GM12874 (cell line): ENCODE measurements around the gene DST.

ENCODE experiments used
- TF ChIP-seq, protein P1 (sequence below): IDR thresholded peaks from 2 replicates; pipeline ENCODE4 v1.5.1; 2011; ENCODE audit warnings: low read depth, mild to moderate bottlenecking, control low read depth, low read length, moderate library complexity; ENCODE audit not compliant: insufficient read depth

Gene DST

DNA sequence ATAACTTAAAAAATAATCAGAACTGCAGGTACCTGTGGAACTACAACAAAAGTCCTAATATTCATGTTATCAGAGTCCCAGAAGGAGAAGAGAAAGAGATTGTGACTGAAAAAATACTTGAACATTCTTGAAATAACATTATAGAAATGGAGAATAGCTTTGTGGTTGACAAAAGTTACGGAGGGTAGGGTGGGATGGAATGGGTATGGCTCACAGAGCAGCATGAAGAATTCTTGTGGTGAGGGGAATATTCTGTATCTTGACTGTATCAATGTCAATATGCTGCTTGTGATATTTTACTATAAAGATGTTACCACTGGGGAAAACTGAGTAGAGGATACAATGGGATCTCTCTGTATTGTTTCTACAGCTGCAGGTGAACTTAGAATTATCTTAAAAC is 122.5 kb downstream of the DST start:
- TF ChIP-seq, protein P1, sequence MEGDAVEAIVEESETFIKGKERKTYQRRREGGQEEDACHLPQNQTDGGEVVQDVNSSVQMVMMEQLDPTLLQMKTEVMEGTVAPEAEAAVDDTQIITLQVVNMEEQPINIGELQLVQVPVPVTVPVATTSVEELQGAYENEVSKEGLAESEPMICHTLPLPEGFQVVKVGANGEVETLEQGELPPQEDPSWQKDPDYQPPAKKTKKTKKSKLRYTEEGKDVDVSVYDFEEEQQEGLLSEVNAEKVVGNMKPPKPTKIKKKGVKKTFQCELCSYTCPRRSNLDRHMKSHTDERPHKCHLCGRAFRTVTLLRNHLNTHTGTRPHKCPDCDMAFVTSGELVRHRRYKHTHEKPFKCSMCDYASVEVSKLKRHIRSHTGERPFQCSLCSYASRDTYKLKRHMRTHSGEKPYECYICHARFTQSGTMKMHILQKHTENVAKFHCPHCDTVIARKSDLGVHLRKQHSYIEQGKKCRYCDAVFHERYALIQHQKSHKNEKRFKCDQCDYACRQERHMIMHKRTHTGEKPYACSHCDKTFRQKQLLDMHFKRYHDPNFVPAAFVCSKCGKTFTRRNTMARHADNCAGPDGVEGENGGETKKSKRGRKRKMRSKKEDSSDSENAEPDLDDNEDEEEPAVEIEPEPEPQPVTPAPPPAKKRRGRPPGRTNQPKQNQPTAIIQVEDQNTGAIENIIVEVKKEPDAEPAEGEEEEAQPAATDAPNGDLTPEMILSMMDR, result no peak

GRCh38 chr6:56518995-56519767 is 123.5 kb downstream of the DST start:
- TF ChIP-seq, protein P1, result no peak

GRCh38 chr6:56517155-56517745 is 125.4 kb downstream of the DST start:
- TF ChIP-seq, protein P1, result no peak

DNA sequence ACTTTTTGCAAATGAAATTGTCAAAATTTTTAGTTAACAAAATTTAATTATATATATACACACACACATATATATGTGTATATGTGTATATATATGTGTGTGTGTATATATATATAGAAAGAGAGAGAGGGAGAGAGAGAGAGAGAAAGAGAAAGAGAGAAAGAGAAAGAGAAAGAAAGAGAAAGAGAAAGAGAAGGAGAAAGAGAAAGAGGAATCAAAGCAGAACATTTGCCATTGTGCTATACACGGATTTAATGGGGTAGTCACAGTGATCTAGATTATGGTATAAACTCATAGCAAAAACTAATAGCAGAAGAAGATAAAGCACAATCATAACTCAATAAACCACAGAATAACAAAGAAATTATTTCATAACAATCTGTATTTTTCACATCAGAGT is 126.7 kb downstream of the DST start:
- TF ChIP-seq, protein P1, result no peak

DNA sequence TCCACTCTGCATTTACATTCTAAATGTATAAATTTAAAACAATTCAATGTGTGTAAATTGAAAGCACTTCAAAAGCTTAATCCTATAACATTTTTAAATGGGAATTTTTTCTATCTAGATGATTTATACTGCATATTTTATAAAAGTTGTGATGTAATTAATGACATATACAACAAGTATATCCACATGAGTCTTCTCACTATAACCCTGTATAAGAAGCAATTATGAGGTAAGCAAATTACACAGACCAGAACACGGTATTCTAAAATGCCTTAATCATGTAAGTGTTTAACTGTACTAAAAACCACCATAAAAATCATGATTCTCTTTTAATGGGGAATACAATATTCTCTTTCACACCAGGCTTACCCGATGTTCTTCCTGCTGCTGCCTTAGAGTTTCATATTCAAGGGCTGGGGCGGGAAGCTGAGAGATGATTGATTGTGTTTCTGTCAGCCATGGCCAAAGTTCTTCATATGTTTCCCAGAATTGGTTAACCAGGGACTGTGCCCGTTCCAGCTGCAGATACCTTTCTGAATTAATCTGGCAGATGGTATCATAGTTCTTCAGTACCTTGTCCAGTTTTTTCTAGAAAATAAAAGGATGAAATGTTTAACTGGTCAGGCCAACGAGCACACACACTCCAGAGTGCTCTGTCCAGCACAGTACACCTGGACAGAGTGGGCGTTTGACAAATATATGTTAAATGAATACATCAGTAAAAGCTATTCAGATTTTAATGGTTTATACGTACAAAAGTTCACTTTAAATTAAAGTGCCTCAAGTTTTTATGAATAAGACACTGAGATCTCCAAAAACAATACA is 127.4 kb downstream of the DST start:
- TF ChIP-seq, protein P1, result no peak

GRCh38 chr6:56514395-56514794 is 128.3 kb downstream of the DST start:
- TF ChIP-seq, protein P1, result no peak

DNA sequence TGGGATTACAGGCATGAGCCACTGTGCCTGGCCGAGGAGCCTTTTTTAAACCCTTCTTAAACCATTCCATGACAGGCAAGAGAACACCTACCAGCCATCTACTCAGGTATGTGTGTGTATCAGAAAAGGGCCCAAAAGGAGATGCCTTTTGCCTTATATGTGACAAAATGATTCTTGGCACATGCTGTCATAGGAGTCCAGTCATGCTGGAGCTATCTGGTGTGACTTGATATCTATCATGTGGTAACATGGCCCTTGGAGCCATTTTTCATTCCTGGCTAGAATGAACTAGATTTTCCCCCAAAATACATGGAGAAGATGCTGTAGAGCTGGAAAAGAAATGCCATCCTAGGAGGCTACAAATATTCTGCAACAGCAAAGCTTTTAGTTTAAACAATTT is 129.1 kb downstream of the DST start:
- TF ChIP-seq, protein P1, result no peak
